ENCODE measurements around the gene PTPN14. TPM values are rescaled to one million over a fixed set of nuclear protein-coding genes. Genes with fewer than 3 reads are reported as not detected.

Gene PTPN14
- total RNA-seq, 1 experiment from 2014 or later = 15.7 TPM

- peak; percentile 77 for DNase-seq
- Histone ChIP-seq H3K27me3 (ENCODE audit: control insufficient read depth, insufficient read depth, low read length) (no peaks in the 10 kb centered on the region), H3K4me3 (ENCODE audit: insufficient read depth, low read depth, low read length) (peak overlapping the region; percentile 98), H3K36me3 (replicated peaks; ENCODE audit: control insufficient read depth, insufficient read depth, low read length) (no peaks in the 10 kb centered on the region)
Measured at GRCh38 chr1:214552174-214552608, 789 bp upstream of the PTPN14 start.

- Histone ChIP-seq H3K4me3 (ENCODE audit: insufficient read depth, low read depth, low read length) (peak overlapping the region; percentile 98), H3K36me3 (replicated peaks; ENCODE audit: control insufficient read depth, insufficient read depth, low read length) (peaks cover 1% of the 10 kb centered on the region; the same call in 1 of the 2 replicates), H3K27me3 (ENCODE audit: control insufficient read depth, insufficient read depth, low read length) (no peaks in the 10 kb centered on the region)
- peak; percentile 80 for DNase-seq
Measured at GRCh38 chr1:214550857-214551435, 456 bp downstream of the PTPN14 start.

GRCh38 chr1:214550013-214550856 lies 1.2 kb downstream of the PTPN14 start:
- no peaks in the 10 kb centered on the region for H3K27me3 ChIP-seq (ENCODE audit: control insufficient read depth, insufficient read depth, low read length)
- peaks cover 2% of the 10 kb centered on the region; the same call in 1 of the 2 replicates for H3K36me3 ChIP-seq (replicated peaks; ENCODE audit: control insufficient read depth, insufficient read depth, low read length)
- DNase-seq = peak; percentile 68
- peak overlapping the region; percentile 98 for H3K4me3 ChIP-seq (ENCODE audit: insufficient read depth, low read depth, low read length)

GRCh38 chr1:214549604-214550003 lies 1.8 kb downstream of the PTPN14 start:
- Histone ChIP-seq H3K36me3 (replicated peaks; ENCODE audit: control insufficient read depth, insufficient read depth, low read length) (peaks cover 2% of the 10 kb centered on the region; the same call in 1 of the 2 replicates), H3K27me3 (ENCODE audit: control insufficient read depth, insufficient read depth, low read length) (no peaks in the 10 kb centered on the region), H3K4me3 (ENCODE audit: insufficient read depth, low read depth, low read length) (peak overlapping the region; percentile 98)
- no peak for DNase-seq

- Histone ChIP-seq H3K27me3 (ENCODE audit: control insufficient read depth, insufficient read depth, low read length) (no peaks in the 10 kb centered on the region), H3K4me3 (ENCODE audit: insufficient read depth, low read depth, low read length) (no peak overlapping the region), H3K36me3 (replicated peaks; ENCODE audit: control insufficient read depth, insufficient read depth, low read length) (peaks cover 2% of the 10 kb centered on the region; the same call in 1 of the 2 replicates)
- DNase-seq = no peak
Measured at GRCh38 chr1:214548988-214549387, 2.4 kb downstream of the PTPN14 start.

- Histone ChIP-seq H3K36me3 (replicated peaks; ENCODE audit: control insufficient read depth, insufficient read depth, low read length) (peaks cover 2% of the 10 kb centered on the region; the same call in 1 of the 2 replicates), H3K27me3 (ENCODE audit: control insufficient read depth, insufficient read depth, low read length) (no peaks in the 10 kb centered on the region), H3K4me3 (ENCODE audit: insufficient read depth, low read depth, low read length) (no peak overlapping the region)
- DNase-seq = no peak
Measured at GRCh38 chr1:214548271-214548670, 3.1 kb downstream of the PTPN14 start.

GRCh38 chr1:214547747-214548146 lies 3.7 kb downstream of the PTPN14 start:
- Histone ChIP-seq H3K27me3 (ENCODE audit: control insufficient read depth, insufficient read depth, low read length) (no peaks in the 10 kb centered on the region), H3K4me3 (ENCODE audit: insufficient read depth, low read depth, low read length) (no peak overlapping the region), H3K36me3 (replicated peaks; ENCODE audit: control insufficient read depth, insufficient read depth, low read length) (peaks cover 2% of the 10 kb centered on the region; the same call in 1 of the 2 replicates)
- no peak for DNase-seq

- Histone ChIP-seq H3K36me3 (replicated peaks; ENCODE audit: control insufficient read depth, insufficient read depth, low read length) (peaks cover 4% of the 10 kb centered on the region; the same call in 1 of the 2 replicates), H3K4me3 (ENCODE audit: insufficient read depth, low read depth, low read length) (no peak overlapping the region), H3K27me3 (ENCODE audit: control insufficient read depth, insufficient read depth, low read length) (no peaks in the 10 kb centered on the region)
- no peak for DNase-seq
Measured at GRCh38 chr1:214546886-214547641, 4.3 kb downstream of the PTPN14 start.

- H3K4me3 ChIP-seq (ENCODE audit: insufficient read depth, low read depth, low read length) = no peak overlapping the region
Measured at GRCh38 chr1:214546084-214546483, 5.3 kb downstream of the PTPN14 start.

GRCh38 chr1:214545293-214545692 lies 6.1 kb downstream of the PTPN14 start:
- Histone ChIP-seq H3K4me3 (ENCODE audit: insufficient read depth, low read depth, low read length) (no peak overlapping the region), H3K36me3 (replicated peaks; ENCODE audit: control insufficient read depth, insufficient read depth, low read length) (peaks cover 4% of the 10 kb centered on the region; the same call in 1 of the 2 replicates), H3K27me3 (ENCODE audit: control insufficient read depth, insufficient read depth, low read length) (no peaks in the 10 kb centered on the region)
- DNase-seq = no peak

More at GRCh38 chr1:214546084-214546483, 5.3 kb downstream of the PTPN14 start:
- no peak for DNase-seq
- H3K27me3 ChIP-seq (ENCODE audit: control insufficient read depth, insufficient read depth, low read length) = no peaks in the 10 kb centered on the region
- peaks cover 4% of the 10 kb centered on the region; the same call in 1 of the 2 replicates for H3K36me3 ChIP-seq (replicated peaks; ENCODE audit: control insufficient read depth, insufficient read depth, low read length)

GRCh38 chr1:214544791-214545190 lies 6.6 kb downstream of the PTPN14 start:
- Histone ChIP-seq H3K4me3 (ENCODE audit: insufficient read depth, low read depth, low read length) (no peak overlapping the region), H3K27me3 (ENCODE audit: control insufficient read depth, insufficient read depth, low read length) (no peaks in the 10 kb centered on the region), H3K36me3 (replicated peaks; ENCODE audit: control insufficient read depth, insufficient read depth, low read length) (peaks cover 4% of the 10 kb centered on the region; the same call in 1 of the 2 replicates)
- DNase-seq = no peak

- DNase-seq = no peak
- Histone ChIP-seq H3K36me3 (replicated peaks; ENCODE audit: control insufficient read depth, insufficient read depth, low read length) (peaks cover 4% of the 10 kb centered on the region; the same call in 1 of the 2 replicates), H3K4me3 (ENCODE audit: insufficient read depth, low read depth, low read length) (no peak overlapping the region), H3K27me3 (ENCODE audit: control insufficient read depth, insufficient read depth, low read length) (no peaks in the 10 kb centered on the region)
Measured at GRCh38 chr1:214542275-214543199, 8.9 kb downstream of the PTPN14 start.

GRCh38 chr1:214541693-214542092 lies 9.7 kb downstream of the PTPN14 start:
- Histone ChIP-seq H3K27me3 (ENCODE audit: control insufficient read depth, insufficient read depth, low read length) (no peaks in the 10 kb centered on the region), H3K36me3 (replicated peaks; ENCODE audit: control insufficient read depth, insufficient read depth, low read length) (peaks cover 4% of the 10 kb centered on the region; the same call in 1 of the 2 replicates), H3K4me3 (ENCODE audit: insufficient read depth, low read depth, low read length) (no peak overlapping the region)
- no peak for DNase-seq
